ENCODE results near the gene ZNF468.
"Not testable (repeated sequence)": the region's sequence is repeated elsewhere in the genome, so short reads cannot be mapped to it uniquely, and the experiment has no call there.

ZNF468 gene

DNA sequence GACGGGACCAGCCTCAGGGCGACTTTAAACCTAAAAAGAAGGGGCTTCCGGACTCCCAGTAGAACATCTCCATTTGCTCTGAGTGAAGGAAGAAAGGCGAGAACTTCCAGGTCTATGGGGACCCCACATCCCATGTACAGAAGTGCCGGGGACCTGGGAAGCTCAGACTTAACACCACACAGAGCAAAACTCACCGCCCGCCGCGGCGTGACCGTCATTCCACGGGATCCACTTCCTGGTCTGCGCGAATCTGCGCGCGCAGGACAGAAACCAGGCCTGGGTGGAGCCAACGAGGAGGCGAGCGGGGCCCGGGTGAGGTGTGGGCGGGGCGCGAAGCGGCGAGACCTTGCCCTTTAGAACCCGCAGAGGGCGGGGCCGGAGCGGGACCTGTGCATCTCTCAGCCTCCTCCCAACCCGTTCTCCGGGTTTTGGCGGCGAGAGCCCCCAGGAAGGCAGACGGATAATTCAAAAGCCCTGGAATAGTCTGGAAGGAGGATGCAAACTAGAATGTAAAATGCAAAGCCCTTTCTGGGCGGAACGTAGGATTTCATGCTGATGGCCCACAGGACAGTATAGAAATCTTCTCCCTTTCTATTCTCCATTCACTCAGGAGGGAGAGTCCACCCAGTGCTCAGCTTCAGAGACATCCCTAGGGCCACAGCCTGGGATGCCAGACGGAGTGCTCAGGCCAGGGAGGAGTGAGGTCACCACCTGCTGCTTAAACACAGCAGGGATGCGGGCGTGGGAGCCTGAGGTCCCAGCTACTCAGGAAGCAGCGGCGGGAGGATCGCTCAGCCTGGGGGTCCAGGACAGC lies at the start of gene ZNF468:
Gene ZNF468, minus strand, starts transcription at position 242 of the 814 bp plus-strand sequence. CDS start 3,347 bp downstream, outside the sequence.
- Mint-ChIP-seq H3K9me3 (peaks cover 16% of the 10 kb centered on the region), H3K36me3 (ENCODE audit: low read depth) (peaks cover 53% of the 10 kb centered on the region), H3K4me3 (peak within 1 kb of the TSS; percentile 90), H3K27ac (peak within 1 kb of the TSS; percentile 94), H3K4me1 (ENCODE audit: low read depth) (peaks cover 23% of the 10 kb centered on the region)
- peak; percentile 82 for DNase-seq
- H3K27me3 Mint-ChIP-seq = not testable (repeated sequence)

DNA sequence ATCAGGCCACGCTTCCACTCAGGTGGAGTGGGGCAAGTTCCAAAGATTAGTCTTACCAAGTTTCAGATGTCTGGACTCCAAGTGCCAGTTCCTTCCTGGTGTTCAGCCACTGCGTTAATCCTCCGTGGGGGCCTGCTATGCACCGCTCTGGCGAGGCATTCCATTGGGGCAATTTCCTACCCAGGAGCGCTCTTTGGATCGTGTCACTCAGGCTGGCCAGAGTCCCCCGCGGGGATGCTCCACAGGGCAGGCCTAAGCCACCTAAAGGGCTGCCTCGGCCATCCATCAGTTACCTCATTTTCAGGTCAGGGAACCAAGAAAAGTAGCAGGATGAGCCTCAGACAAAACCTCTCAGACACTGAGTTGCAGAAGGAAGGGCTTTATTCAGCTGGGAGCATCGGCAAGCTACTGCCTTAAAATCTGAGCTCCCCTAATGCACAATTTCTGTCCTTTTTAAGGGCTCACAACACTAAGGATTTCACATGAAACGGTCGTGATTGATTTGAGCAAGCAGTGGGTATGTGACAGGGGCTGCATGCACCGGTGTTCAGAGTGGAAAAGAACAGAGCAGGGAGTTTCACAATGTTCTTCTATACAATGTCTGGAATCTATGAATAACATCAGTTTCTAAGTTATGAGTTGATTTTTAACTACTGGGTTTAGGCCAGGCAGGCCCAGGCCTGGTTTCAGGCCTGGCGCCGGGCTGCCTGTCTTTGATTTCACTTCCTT lies 46.8 kb upstream of the ZNF468 start:
- H3K4me3 Mint-ChIP-seq; DNase-seq; H3K27ac Mint-ChIP-seq; H3K4me1 Mint-ChIP-seq (ENCODE audit: low read depth); H3K27me3 Mint-ChIP-seq: not testable (repeated sequence)
- H3K36me3 Mint-ChIP-seq (ENCODE audit: low read depth) = peaks cover 50% of the 10 kb centered on the region
- peaks cover 38% of the 10 kb centered on the region for H3K9me3 Mint-ChIP-seq

DNA sequence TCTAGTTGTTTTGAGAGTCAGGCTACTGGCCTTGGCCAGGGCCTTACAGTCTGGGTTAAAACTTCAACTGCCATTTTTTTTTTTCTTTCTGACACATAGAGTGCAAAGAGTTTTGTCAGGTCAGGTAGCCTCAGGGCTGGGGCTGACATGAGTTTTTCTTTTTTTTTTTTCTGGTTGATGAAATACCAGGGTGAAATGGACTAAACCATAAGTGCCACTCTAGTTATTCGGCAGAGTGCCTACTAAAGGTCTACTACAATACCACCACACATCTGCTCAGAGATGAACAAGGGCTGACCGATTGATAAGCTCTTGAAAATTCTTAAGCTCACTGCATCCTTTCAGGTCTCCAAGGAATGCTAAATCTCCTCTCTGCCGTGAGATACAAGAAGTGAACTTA lies 44.4 kb upstream of the ZNF468 start:
- Mint-ChIP-seq H3K36me3 (ENCODE audit: low read depth) (peaks cover 48% of the 10 kb centered on the region), H3K4me3 (no peak overlapping the region), H3K9me3 (peaks cover 33% of the 10 kb centered on the region), H3K27ac (no peak overlapping the region), H3K27me3 (no peaks in the 10 kb centered on the region), H3K4me1 (ENCODE audit: low read depth) (peaks cover 17% of the 10 kb centered on the region)
- no peak for DNase-seq

DNA sequence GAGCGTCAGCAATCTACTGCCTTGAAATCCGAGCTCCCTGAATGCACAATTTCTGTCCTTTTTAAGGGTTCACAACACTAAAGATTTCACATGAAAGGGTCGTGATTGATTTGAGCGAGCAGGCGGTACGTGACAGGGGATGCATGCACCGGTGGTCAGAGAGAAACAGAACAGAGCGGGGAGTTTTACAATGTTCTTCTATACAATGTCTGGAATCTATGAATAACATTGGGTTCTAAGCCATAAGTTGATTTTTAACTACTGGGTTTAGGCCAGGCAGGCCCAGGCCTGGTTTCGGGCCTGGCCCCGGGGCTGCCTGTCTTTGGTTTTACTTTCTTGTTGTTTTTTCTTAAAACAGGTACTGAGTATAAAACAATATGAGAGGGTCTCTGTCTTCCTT lies 41.2 kb upstream of the ZNF468 start:
- Mint-ChIP-seq H3K4me1 (ENCODE audit: low read depth) (peaks cover 21% of the 10 kb centered on the region), H3K27ac (peak overlapping the region; percentile 3), H3K9me3 (peaks cover 13% of the 10 kb centered on the region), H3K36me3 (ENCODE audit: low read depth) (peaks cover 47% of the 10 kb centered on the region), H3K4me3 (peak overlapping the region; percentile 16)
- not testable (repeated sequence) for H3K27me3 Mint-ChIP-seq, DNase-seq

DNA sequence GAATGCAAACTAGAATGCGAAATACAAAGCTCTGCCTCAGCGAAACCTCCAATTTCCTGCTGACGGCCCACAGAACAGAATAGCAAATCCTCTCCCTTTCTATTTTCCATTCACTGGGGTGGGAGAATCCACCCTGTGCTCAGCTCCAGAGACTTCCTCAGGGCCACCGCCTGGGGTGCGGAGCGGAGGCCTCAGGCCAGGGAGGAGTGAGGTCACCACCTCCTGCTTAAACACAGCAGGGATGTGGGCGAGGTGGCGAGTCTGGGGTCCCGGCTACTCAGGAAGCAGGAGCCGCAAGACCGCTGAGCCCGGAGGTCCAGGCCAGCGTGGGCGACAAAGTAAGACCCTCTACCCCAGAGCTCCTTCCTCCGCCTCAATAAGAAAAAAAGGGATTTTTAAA lies 40.7 kb upstream of the ZNF468 start:
- H3K9me3 Mint-ChIP-seq = peaks cover 12% of the 10 kb centered on the region
- H3K4me1 Mint-ChIP-seq (ENCODE audit: low read depth) = peaks cover 19% of the 10 kb centered on the region
- no peak overlapping the region for H3K27ac Mint-ChIP-seq
- DNase-seq = no peak
- H3K4me3 Mint-ChIP-seq = peak overlapping the region; percentile 87
- H3K36me3 Mint-ChIP-seq (ENCODE audit: low read depth) = peaks cover 47% of the 10 kb centered on the region
- H3K27me3 Mint-ChIP-seq = no peaks in the 10 kb centered on the region

DNA sequence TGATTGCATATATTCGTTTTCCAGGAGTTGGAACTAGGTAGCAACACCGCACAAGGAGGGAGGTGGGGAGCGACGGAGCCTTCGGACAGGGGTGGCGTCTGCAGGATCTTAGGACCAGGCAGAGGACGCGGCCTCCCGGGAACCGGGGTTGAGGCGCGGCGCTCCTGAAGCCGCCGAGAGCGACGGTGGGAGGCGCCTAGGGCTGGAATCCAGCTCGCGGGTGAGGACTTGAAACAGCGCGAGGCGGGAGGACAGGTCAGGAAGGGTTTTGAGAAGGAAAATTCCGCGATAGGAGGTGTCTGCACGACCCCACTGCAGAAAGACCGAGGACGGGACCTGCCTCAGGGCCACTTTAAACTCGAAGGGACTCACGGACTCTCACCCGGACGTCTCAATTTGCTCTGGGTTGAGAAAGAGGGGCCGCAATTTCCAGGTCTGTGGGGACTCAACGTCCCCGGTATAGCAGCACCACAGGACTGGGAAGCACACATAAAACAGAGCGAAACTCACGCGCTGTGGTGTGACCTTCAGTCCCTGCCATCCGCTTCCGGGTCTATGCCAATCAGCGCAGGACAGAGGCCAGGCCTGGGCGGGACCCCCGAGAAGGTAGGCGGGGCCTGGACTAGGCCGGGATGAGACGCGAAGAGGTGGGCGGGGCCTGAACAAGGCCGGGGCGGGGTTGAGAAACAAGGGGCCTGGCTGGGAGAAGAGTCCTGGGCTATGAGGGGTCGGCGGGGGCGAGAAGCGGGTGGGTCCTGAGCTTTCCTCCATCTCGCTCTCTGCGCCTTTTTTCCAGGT lies 39.9 kb upstream of the ZNF468 start, which contains the start of gene ZNF320:
Gene ZNF320, minus strand, starts transcription at position 498 of the 798 bp plus-strand sequence. CDS start 7,380 bp downstream, outside the sequence.
- peak; percentile 93 for DNase-seq
- peaks cover 55% of the 10 kb centered on the region for H3K36me3 Mint-ChIP-seq (ENCODE audit: low read depth)
- no peaks in the 10 kb centered on the region for H3K27me3 Mint-ChIP-seq
- H3K9me3 Mint-ChIP-seq = peaks cover 16% of the 10 kb centered on the region
- H3K4me3 Mint-ChIP-seq = peak within 1 kb of the TSS; percentile 87
- H3K27ac Mint-ChIP-seq = peak within 1 kb of the TSS; percentile 92
- peaks cover 19% of the 10 kb centered on the region for H3K4me1 Mint-ChIP-seq (ENCODE audit: low read depth)

DNA sequence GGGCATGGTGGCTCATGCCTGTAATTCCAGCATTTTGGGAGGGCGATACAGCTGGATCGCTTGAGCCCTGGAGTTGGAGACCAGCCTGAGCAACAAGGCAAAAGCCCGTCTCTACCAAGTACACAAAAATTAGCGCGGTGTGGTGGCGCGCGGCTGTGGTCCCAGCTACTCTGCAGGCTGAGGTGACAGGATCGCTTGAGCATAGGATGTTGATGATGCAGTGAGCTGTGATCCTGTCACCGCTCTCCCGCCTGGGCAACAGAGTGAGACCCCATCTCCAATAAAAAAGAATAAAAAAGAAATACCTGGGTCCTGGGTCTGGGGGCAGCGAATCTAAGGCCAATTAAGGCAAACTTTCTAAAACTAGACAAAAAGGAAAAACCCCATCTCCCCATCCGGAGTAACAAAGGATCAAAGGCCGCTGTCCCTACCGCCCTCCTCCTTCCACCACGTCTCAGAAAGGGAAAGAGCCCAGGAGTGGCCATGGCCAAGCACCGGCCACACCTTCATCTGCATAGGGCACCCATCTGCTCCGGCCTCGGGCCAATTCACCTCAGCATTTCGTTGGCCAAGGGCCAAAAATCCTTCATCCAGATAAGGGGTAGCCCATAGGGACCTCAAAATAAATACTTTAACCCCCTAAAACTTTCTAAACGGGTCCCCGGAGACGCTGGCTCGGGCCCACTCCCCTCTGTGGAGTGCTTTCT lies 39.2 kb upstream of the ZNF468 start:
- H3K27me3 Mint-ChIP-seq = no peaks in the 10 kb centered on the region
- H3K27ac Mint-ChIP-seq = peak overlapping the region; percentile 92
- peak overlapping the region; percentile 87 for H3K4me3 Mint-ChIP-seq
- peaks cover 62% of the 10 kb centered on the region for H3K36me3 Mint-ChIP-seq (ENCODE audit: low read depth)
- H3K9me3 Mint-ChIP-seq = peaks cover 12% of the 10 kb centered on the region
- peaks cover 19% of the 10 kb centered on the region for H3K4me1 Mint-ChIP-seq (ENCODE audit: low read depth)
- no peak for DNase-seq

DNA sequence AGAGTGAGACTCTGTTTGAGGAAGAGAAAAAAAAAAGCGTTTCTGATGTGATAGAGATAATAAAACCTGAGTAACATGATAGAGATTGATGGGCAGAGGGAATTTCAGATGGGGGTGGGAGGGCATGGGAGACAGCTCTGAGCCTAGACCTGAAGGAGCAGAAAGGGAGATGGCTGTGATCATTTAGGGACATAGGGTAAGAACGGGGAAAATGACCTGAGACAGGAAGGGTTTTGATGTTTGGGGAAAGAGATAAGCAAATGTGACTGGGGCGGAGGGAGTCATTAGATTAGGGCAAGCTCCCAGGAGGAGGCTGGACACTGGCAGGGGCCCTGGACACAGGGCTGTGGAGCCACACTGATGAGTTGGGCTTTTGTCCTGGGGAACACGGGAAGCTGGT lies 33.9 kb upstream of the ZNF468 start:
- Mint-ChIP-seq H3K9me3 (peaks cover 30% of the 10 kb centered on the region), H3K36me3 (ENCODE audit: low read depth) (peaks cover 90% of the 10 kb centered on the region), H3K27ac (no peak overlapping the region), H3K4me1 (ENCODE audit: low read depth) (peaks cover 2% of the 10 kb centered on the region), H3K27me3 (no peaks in the 10 kb centered on the region), H3K4me3 (no peak overlapping the region)
- DNase-seq = no peak

DNA sequence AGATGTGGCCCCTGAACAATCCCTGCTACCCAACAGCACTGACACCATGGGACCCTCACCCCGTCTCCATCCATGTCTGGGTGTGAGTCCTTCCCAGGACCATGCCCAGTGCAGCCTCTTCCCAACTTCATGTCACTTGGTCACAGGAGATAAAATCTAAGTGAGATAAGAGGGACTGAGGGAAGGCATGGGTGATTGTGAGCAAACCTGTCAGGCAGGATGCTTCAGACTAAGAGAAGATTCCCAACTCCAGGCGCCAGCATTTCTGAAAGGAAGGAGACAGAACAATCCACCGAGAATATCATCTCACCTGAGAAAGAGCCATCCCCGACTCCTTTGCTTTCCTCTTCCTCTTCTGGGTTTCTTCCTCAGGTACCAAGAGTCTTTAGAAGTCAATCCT lies 32.5 kb upstream of the ZNF468 start:
- Mint-ChIP-seq H3K27me3 (no peaks in the 10 kb centered on the region), H3K4me3 (no peak overlapping the region), H3K4me1 (ENCODE audit: low read depth) (peaks cover 2% of the 10 kb centered on the region), H3K36me3 (ENCODE audit: low read depth) (peaks cover 91% of the 10 kb centered on the region), H3K27ac (no peak overlapping the region), H3K9me3 (peaks cover 32% of the 10 kb centered on the region)
- DNase-seq = no peak

DNA sequence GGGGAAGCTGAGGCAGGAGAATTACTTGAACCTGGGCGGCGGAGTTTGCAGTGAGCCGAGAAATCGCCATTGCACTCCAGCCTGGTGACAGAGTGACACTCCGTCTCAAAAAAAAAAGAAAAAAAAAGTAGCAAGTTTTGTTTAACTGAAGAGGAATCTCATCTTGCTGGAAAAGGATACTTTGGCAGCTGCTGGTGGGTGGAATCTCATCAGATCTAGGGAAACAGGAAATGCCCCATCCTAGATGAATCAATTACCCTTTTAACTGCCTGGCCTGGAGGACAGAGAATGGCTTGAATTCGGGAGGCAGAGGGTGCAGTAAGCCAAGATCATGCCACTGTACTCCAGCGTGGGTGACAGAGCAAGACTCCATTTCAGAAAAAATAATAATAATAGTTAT lies 31.7 kb upstream of the ZNF468 start:
- no peak for DNase-seq
- H3K36me3 Mint-ChIP-seq (ENCODE audit: low read depth) = peaks cover 91% of the 10 kb centered on the region
- H3K4me3 Mint-ChIP-seq = no peak overlapping the region
- H3K27me3 Mint-ChIP-seq = no peaks in the 10 kb centered on the region
- H3K4me1 Mint-ChIP-seq (ENCODE audit: low read depth) = peaks cover 2% of the 10 kb centered on the region
- H3K27ac Mint-ChIP-seq = no peak overlapping the region
- H3K9me3 Mint-ChIP-seq = peaks cover 37% of the 10 kb centered on the region

DNA sequence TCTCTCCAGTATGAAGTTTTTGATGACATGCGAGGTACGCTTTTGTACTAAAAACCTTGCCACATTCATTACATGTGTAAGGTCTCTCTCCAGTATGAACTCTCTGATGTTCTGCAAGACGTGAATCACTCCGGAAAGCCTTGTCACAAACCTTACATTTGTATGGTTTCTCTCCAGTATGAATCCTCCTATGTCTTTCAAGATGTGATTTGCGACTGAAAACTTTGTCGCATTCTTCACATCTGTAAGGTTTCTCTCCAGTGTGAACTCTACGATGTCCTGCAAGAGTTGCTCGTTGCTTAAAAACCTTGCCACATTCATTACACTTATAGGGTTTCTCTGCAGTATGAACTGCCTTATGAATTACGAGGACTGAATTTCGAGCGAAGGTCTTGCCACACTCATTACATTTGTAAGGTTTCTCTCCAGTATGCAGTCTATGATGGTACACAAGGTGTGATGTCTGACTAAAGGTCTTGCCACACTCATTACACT lies 23.5 kb upstream of the ZNF468 start:
- H3K36me3 Mint-ChIP-seq (ENCODE audit: low read depth) = peaks cover 87% of the 10 kb centered on the region
- H3K4me3 Mint-ChIP-seq = no peak overlapping the region
- DNase-seq = no peak
- H3K9me3 Mint-ChIP-seq = peaks cover 61% of the 10 kb centered on the region
- H3K27me3 Mint-ChIP-seq = no peaks in the 10 kb centered on the region
- no peak overlapping the region for H3K27ac Mint-ChIP-seq
- H3K4me1 Mint-ChIP-seq (ENCODE audit: low read depth) = no peaks in the 10 kb centered on the region

DNA sequence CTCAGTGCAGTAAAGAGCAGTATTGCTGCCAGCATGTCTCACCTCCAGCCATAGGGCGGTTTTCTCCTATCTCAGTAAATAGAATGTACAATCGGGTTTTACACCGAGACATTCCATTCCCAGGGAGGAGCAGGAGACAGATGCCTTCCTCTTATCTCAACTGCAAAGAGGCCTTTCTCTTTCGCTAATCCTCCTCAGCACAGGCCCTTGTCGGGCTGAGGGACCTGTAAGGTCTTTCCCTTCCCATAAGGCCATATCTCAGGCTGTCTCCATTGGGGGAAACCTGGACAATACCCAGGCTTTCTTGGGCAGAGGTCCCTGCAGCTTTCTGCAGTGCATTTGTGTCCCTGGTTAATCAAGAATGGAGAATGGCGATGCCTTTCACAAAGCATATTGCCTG lies 15.6 kb upstream of the ZNF468 start:
- H3K4me1 Mint-ChIP-seq (ENCODE audit: low read depth); H3K4me3 Mint-ChIP-seq; H3K27me3 Mint-ChIP-seq; DNase-seq; H3K27ac Mint-ChIP-seq: not testable (repeated sequence)
- Mint-ChIP-seq H3K36me3 (ENCODE audit: low read depth) (peaks cover 59% of the 10 kb centered on the region), H3K9me3 (peaks cover 62% of the 10 kb centered on the region)

DNA sequence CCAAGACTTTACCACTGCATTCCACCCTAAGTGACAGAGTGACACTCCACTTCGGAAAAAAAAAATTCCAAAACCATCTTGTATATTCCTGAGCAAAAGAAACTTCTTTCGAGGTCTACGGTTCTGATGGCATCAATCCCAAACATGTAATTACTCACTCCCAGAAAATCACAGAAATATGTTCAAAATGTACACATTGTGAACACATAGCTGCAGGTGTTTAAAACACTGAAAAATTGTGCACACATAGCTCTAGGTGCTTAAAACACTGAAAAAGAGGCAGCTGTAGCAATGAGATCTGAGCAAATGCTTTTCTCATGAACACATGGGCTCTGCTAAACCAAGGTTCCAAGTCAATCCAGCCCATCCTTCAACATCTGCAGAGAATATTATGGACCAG lies 14.0 kb upstream of the ZNF468 start:
- no peak overlapping the region for H3K4me3 Mint-ChIP-seq
- peaks cover 52% of the 10 kb centered on the region for H3K9me3 Mint-ChIP-seq
- H3K4me1 Mint-ChIP-seq (ENCODE audit: low read depth) = no peaks in the 10 kb centered on the region
- H3K27me3 Mint-ChIP-seq = no peaks in the 10 kb centered on the region
- H3K27ac Mint-ChIP-seq = no peak overlapping the region
- no peak for DNase-seq
- H3K36me3 Mint-ChIP-seq (ENCODE audit: low read depth) = peaks cover 52% of the 10 kb centered on the region

DNA sequence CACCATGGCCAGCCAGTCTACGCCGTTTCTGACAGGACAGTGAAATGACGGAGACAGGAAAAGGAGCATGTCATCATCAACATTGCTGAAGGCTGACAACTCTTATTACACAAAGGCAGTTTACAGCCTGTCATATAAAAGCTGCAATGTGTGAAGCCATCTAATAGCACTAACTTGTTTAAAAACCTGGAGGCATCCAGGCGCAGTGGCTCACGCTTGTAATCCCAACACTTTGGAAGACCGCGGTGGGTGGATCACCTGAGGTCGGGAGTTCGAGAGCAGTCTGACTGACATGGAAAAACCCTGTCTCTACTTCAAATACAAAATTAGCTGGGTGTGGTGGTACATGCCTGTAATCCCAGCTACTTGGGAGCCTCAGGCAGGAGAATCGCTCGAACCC lies 10.6 kb upstream of the ZNF468 start:
- H3K27me3 Mint-ChIP-seq; H3K27ac Mint-ChIP-seq; H3K4me3 Mint-ChIP-seq; H3K4me1 Mint-ChIP-seq (ENCODE audit: low read depth); DNase-seq: not testable (repeated sequence)
- Mint-ChIP-seq H3K9me3 (peaks cover 32% of the 10 kb centered on the region), H3K36me3 (ENCODE audit: low read depth) (peaks cover 31% of the 10 kb centered on the region)

All from activated T-cell treated with anti-CD3 and anti-CD28 coated beads, Interleukin-2, amount 50 U/mL, for 24 hours (primary cell).